NCI-H774 (cell line): ENCODE measurements around the gene ZNF692.

ENCODE experiments used
- DNase-seq: peaks from one replicate; lab custom pipeline; 2025; lab: John Stamatoyannopoulos, UW

Gene ZNF692

GRCh38 chr1:248873993-248874533 lies 15.2 kb upstream of the ZNF692 start:
- peak; percentile 89 for DNase-seq

DNA sequence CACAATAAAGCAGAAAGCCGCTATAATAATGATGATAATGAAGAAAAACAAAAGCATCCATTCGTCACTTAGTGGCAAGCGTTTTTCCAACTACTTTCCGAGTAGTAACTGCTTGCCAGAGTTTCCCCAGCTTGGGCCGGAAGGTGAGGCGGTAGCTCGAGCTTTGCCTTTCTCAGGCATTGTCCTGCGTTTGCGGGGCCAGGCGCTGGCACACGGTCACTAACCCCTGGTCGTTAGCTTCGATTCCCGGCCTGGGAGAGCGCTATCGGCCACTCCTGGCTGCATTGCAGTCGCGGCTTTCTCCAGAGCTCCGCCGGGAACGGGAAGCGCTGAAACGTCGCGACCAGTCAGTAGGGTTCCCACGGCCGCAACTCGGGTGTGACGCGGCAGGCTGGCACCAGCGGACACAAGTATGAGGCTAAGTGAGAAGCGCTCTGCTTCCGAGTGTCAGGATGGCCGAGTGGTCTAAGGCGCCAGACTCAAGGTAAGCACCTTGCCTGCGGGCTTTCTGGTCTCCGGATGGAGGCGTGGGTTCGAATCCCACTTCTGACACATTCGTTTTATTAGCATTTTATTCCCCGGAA lies 14.6 kb upstream of the ZNF692 start:
- DNase-seq: peak; percentile 94

GRCh38 chr1:248872752-248873408 lies 14.0 kb upstream of the ZNF692 start:
- peak; percentile 69 for DNase-seq

DNA sequence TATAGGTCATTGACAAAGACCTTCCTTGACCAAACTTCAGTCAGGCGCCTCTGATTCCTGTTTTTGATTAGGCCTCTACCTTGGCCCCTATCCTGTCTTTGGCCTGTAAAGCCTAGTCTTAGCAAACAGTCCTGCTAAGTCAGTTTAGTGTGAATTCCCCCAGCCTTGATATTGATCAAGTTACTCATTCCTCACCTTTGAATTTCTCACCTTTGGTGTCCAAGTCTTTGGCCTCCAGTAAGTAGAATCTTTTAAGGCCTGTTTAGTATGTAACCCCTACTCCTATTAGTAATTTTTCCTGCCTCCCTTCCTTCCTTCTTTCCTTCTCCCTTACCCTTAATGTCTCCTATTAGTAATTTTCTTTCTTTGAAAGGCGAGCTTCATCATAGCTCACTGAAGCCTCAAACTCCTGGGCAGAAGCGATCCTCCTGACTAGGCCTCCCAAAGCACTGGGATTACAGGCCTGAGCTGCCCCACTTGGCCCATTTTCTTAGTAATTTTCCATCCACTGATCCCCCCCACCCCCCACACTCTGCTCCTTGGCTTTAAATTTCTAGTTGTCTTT lies 13.0 kb upstream of the ZNF692 start:
- DNase-seq: no peak

DNA sequence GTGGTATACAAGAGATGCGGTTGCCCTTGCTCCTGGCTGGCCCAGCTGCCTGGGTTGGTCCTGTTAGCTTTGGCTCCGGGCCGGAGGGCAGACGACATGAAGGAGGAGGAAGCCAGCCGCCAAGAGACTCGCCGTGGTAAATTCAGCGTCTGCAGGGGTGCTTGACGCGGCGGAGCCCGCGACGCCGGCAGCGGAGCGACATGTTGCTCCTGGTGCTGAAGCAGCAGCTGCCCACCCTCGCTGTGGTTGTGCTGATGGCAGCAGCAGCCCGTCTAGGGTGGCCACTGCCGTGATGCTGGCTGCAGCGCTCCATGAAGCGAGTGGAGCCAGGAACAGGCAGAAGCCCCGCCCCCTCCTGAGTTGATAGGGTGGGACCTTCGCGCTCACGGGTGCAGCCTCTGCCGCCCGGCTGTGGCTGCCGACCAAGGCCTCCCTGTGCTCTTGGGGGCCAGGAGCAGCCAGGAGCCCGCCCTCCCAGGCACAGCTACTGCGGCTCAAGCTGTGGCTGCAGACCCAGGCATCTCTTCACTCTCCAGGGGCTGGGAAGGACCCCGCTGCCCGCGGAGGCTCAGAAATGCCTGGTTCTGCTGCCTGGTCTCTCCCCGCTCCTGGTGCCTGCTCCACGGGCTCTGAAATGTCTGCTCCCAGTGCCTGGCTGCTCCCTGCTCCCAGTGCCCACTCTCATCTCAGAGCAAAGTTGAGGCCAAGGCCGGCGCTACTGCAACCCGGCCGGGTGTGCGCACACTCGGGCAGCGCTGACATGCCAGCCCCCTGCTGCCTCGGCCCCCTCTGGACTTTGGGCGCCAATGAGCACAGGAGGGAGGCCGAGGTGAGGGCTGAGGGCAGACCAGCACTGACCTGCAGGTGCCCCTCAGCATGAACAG lies 4.4 kb upstream of the ZNF692 start:
- peak; percentile 82 for DNase-seq

GRCh38 chr1:248862695-248862997 lies 3.8 kb upstream of the ZNF692 start:
- no peak for DNase-seq

GRCh38 chr1:248861616-248862015 lies 2.7 kb upstream of the ZNF692 start:
- DNase-seq: no peak

DNA sequence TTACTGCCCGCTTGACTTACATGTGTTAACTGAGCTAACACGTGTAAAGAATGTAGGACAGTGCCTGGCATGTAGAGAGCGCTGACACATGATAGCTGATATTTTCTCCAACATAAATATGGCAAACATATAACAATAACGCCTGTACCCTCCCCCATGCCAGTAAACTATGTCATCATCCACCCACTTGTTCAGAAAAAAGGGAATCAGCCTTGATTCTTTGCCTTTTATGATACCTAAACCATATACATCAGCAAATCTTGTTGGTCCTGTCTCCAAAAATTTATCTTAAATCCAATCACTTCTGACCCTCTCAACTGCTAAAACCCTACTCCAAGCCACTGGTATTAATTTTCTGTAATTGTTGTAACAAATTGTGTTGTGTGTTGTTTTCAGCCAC lies 1.1 kb upstream of the ZNF692 start:
- DNase-seq: no peak

GRCh38 chr1:248858096-248858890 lies 592 bp downstream of the ZNF692 start:
- DNase-seq: peak; percentile 77

- no peak for DNase-seq
These were observed 1.2 kb downstream of the ZNF692 start for GRCh38 chr1:248857749-248858095.

DNA sequence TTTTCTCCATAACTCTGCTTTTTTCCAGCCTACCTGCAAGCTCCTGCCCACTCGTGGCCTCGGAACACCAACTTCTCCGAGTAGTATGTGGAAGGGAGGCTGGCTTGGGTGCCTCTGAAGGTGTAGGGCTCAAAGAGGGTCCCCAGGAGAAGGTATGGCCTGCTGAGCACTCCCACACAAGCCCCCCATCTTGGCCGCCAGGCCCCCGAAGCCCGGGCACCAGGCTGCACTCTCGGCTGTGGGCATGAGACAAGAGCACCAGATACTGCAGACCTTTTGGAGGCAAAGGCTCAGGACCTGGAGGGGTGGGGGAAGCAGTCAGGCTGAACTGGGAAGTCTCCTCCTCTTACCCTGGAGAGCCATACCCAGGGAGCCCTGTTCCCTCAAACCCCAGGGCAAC lies 1.7 kb downstream of the ZNF692 start:
- no peak for DNase-seq

DNA sequence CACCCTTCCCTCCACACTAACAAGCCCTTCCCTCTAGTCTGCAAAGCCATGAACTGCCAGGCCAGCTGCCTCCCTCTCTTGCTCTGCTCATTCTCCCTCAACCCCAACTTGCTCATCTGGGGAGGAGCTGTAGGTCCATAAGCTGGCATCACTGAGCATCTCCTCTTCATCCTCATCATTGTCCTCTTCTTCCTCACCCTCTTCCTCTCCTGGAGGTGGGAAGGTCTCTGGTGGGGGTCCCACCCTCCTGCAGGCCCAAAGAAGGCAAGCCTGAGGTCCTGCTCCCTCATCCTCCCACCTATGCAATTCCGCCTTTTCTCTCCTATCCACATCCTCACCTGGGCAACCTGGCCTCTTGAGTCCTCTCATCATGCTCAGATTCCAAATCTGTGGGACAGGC lies 2.7 kb downstream of the ZNF692 start:
- no peak for DNase-seq

DNA sequence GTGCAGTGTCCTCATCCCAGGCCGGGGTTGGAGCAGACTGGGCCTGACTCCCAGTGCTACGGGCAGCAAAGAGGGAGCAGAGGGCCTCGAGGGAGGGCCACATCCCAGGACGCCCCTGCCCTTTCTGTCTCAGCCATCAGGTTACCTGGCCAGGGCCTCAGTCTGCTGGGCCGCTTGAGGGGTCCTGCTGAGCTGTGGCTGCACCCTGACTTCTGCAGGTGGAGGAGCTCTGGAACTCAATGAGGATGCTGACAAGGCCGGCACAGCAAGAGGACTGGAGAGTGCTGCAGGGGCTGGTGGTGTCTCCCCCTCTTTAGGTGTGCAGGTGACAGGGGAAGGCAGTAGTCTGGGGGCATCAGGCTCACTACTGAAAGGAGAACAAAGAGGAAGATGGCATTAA lies 3.3 kb downstream of the ZNF692 start:
- no peak for DNase-seq

GRCh38 chr1:248853663-248854375 lies 5.1 kb downstream of the ZNF692 start:
- no peak for DNase-seq

DNA sequence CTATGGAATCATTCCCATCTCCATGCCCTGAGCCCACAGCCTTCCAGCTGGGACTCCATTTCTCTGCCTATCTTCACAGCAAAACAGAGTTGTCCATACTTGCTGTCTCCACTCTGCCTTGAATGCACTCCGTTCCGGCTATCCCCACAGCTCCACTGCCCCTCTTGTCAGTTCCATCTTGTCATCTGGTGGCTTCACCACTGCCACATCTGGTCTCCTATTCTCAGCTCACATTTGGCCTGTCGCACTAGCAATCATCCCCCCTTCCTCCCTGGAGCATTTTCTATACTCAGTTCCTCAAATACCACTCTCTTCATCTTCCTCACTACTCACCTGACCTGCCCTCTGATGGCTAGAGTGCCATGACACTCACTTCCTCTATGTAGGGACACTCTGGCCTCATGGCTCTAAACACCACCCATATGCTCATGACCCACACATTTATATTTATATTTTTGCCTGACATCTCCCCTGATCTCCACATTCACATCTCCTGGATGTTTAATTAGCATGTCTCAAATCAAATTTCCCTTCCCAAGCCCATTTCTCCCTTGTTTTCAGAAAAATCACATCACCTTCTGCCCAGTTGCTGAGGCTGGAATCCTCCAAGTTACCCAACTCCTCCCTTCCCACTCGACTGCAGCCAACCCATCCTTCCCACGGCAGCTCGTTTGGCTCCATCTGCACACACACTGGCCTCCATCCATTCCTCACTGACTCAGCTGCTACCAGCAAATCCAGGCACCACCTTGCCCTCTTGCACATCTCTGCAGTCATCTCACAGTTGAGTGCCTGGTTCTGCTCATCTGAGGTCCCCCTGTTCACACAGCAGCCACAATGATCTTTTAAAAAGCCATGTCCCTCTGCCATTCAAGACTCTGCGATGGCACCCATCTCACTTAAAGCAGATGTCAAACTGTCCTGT lies 6.1 kb downstream of the ZNF692 start:
- no peak for DNase-seq

- DNase-seq: no peak
These were observed 7.5 kb downstream of the ZNF692 start for GRCh38 chr1:248851390-248851789.

GRCh38 chr1:248850536-248851251 lies 8.2 kb downstream of the ZNF692 start:
- no peak for DNase-seq

GRCh38 chr1:248850124-248850523 lies 8.8 kb downstream of the ZNF692 start:
- DNase-seq: no peak

DNA sequence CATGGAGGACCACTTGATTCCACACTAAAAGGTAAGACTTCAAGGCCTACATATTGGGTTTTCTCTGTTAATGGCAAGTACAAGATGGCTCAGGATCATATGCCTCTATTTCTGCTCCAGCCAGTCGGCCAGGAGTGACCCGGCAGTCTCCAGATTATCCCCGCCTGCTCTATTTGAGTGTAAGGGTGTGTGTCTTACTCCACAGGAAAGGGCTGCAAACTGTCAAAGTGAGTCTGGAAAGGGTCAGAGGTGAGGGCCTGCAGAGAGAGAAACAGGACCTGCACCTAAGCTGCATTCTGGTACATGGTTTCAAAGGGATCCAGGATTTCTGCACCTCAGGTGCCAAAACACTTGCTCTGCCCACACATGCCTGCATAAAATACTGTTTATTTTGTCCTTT lies 9.2 kb downstream of the ZNF692 start:
- no peak for DNase-seq

- DNase-seq: no peak
These were observed 9.7 kb downstream of the ZNF692 start for GRCh38 chr1:248849152-248849551.
